Fibroblast of mammary gland (primary cell): Measurements from ENCODE around the gene RAD51C.

Source experiments
- DNase-seq: peaks from one replicate; pipeline ENCODE4 v3.0.0-alpha.2; 2010; ENCODE audit warnings: low read depth
- H3K4me3 ChIP-seq: 2 replicates; pipeline ENCODE4 v1.5.1; 2011; ENCODE audit warnings: low read depth, mild to moderate bottlenecking, low read length, moderate library complexity; ENCODE audit not compliant: control insufficient read depth
- CTCF ChIP-seq: conservative IDR thresholded peaks from 2 replicates; pipeline ENCODE4 v1.5.1; 2011; ENCODE audit warnings: low read depth, low read length, inconsistent platforms; ENCODE audit not compliant: control insufficient read depth, insufficient read depth

RAD51C gene

GRCh38 chr17:58661499-58661898, 30.9 kb upstream of the RAD51C start:
- TF ChIP-seq CTCF: no peak
- H3K4me3 ChIP-seq: no peak overlapping the region
- no peak for DNase-seq

GRCh38 chr17:58664302-58664701, 28.1 kb upstream of the RAD51C start:
- H3K4me3 ChIP-seq: no peak overlapping the region
- TF ChIP-seq CTCF: no peak
- no peak for DNase-seq

GRCh38 chr17:58665946-58666857, 26.2 kb upstream of the RAD51C start:
- DNase-seq: no peak
- no peak overlapping the region for H3K4me3 ChIP-seq
- TF ChIP-seq CTCF: no peak

- no peak for TF ChIP-seq CTCF
- no peak overlapping the region for H3K4me3 ChIP-seq
- DNase-seq: peak; percentile 79
Measured at GRCh38 chr17:58666858-58667267, 25.5 kb upstream of the RAD51C start.

- no peak for TF ChIP-seq CTCF
- peak; percentile 31 for DNase-seq
- no peak overlapping the region for H3K4me3 ChIP-seq
Measured at GRCh38 chr17:58667934-58668597, 24.3 kb upstream of the RAD51C start.

- no peak for TF ChIP-seq CTCF
- DNase-seq: no peak
- no peak overlapping the region for H3K4me3 ChIP-seq
Measured at GRCh38 chr17:58668598-58668935, 23.8 kb upstream of the RAD51C start.

GRCh38 chr17:58669853-58670252, 22.5 kb upstream of the RAD51C start:
- no peak for TF ChIP-seq CTCF
- no peak for DNase-seq
- H3K4me3 ChIP-seq: no peak overlapping the region
